IMR-90 (cell line): ENCODE results near the gene ITCH. TPM values are rescaled to one million over a fixed set of nuclear protein-coding genes. Genes with fewer than 3 reads are reported as not detected.
"Not testable (repeated sequence)": the region's sequence is repeated elsewhere in the genome, so short reads cannot be mapped to it uniquely, and the experiment has no call there.

Source experiments
- ATAC-seq: fragments of 200-7000 bp; cut with Tn5 transposase; 2 replicates; pipeline ENCODE4 v1.9.1; 2020; ENCODE audit warnings: low read depth, mild to moderate bottlenecking, moderate library complexity
- BruUV-seq: library from RNA; stranded (reverse); fragments of 400-500 nt; replicated peaks from 2 replicates; lab custom pipeline; 2021; lab: Mats Ljungman, UMichigan
- CTCF ChIA-PET: fragments of 300-600 bp; formaldehyde crosslinking; extraction: SDS; loops from one replicate; lab custom pipeline; 2021; ENCODE audit warnings: antibody characterized with exemption; lab: Yijun Ruan, JAX
- POLR2A ChIA-PET: fragments of 300-600 bp; sonication (Branson Sonifier 250); formaldehyde crosslinking; loops from one replicate; lab custom pipeline; 2022; ENCODE audit warnings: antibody characterized with exemption; ENCODE audit not compliant: unreplicated experiment; lab: Charles Lee
- DNase-seq: peaks from one replicate; pipeline ENCODE4 v3.0.0; 2013
- H2AFZ ChIP-seq: replicated peaks from 2 replicates; pipeline ENCODE3; 2013; ENCODE audit warnings: low read length, mild to moderate bottlenecking; ENCODE audit not compliant: poor library complexity
- H2AK5ac ChIP-seq: 2 replicates; pipeline ENCODE4 v1.6.1; 2013; ENCODE audit warnings: low read depth, low read length, inconsistent platforms
- H2AK9ac ChIP-seq: replicated peaks from 2 replicates; pipeline ENCODE3; 2013; ENCODE audit warnings: mild to moderate bottlenecking, low read depth, low read length, moderate library complexity; ENCODE audit not compliant: poor library complexity
- H2BK120ac ChIP-seq: 2 replicates; pipeline ENCODE4 v1.6.1; 2013; ENCODE audit warnings: low read depth, low read length, inconsistent platforms
- H2BK15ac ChIP-seq: 3 replicates; pipeline ENCODE4 v1.6.1; 2013; ENCODE audit warnings: low read depth, low read length, inconsistent platforms
- H2BK20ac ChIP-seq: 2 replicates; pipeline ENCODE4 v1.6.1; 2013; ENCODE audit warnings: low read depth, mild to moderate bottlenecking, inconsistent platforms, low read length, moderate library complexity
- H2BK5ac ChIP-seq: 2 replicates; pipeline ENCODE4 v1.6.1; 2013; ENCODE audit warnings: mild to moderate bottlenecking, low read depth, low read length, inconsistent platforms; ENCODE audit not compliant: poor library complexity, severe bottlenecking
- H3K14ac ChIP-seq: replicated peaks from 2 replicates; pipeline ENCODE4 v1.6.1; 2013; ENCODE audit warnings: low read depth, low read length, inconsistent platforms
- H3K18ac ChIP-seq: 2 replicates; pipeline ENCODE4 v1.6.1; 2013; ENCODE audit warnings: low read depth, low read length, control low read depth
- H3K23ac ChIP-seq: 2 replicates; pipeline ENCODE4 v1.6.1; 2013; ENCODE audit warnings: low read depth, low read length, inconsistent platforms
- H3K27ac ChIP-seq: 2 replicates; pipeline ENCODE4 v1.5.1; 2013; ENCODE audit warnings: mild to moderate bottlenecking, control low read depth, low read length; ENCODE audit not compliant: insufficient read depth
- H3K27me3 ChIP-seq: 2 replicates; pipeline ENCODE4 v1.6.1; 2013; ENCODE audit warnings: low read length; ENCODE audit not compliant: control insufficient read depth, insufficient read depth
- H3K36me3 ChIP-seq: 2 replicates; pipeline ENCODE4 v1.6.1; 2013; ENCODE audit warnings: low read length, mixed read lengths; ENCODE audit not compliant: control insufficient read depth, insufficient read depth
- H3K4ac ChIP-seq: 2 replicates; pipeline ENCODE4 v1.6.1; 2013; ENCODE audit warnings: low read depth, low read length, inconsistent platforms
- H3K4me1 ChIP-seq: 2 replicates; pipeline ENCODE4 v1.6.1; 2013; ENCODE audit warnings: low read length, mixed read lengths; ENCODE audit not compliant: control insufficient read depth, insufficient read depth
- H3K4me2 ChIP-seq: 2 replicates; pipeline ENCODE4 v1.6.1; 2013; ENCODE audit warnings: low read depth, mild to moderate bottlenecking, control low read depth, low read length, moderate library complexity
- H3K4me3 ChIP-seq: 2 replicates; pipeline ENCODE4 v1.5.1; 2013; ENCODE audit warnings: low read depth, mild to moderate bottlenecking, control low read depth, low read length, moderate library complexity; ENCODE audit not compliant: insufficient read depth
- H3K56ac ChIP-seq: 2 replicates; pipeline ENCODE4 v1.6.1; 2013; ENCODE audit warnings: low read length, inconsistent platforms; ENCODE audit not compliant: insufficient read depth; ENCODE audit errors: extremely low read depth
- H3K79me1 ChIP-seq, 2 experiments: 2 replicates each; pipeline ENCODE4 v1.6.1; 2013; ENCODE audit warnings: low read length in 2 of 2, inconsistent platforms in 1 of 2, low read depth in 1 of 2
- H3K9ac ChIP-seq: 2 replicates; pipeline ENCODE4 v1.6.1; 2013; ENCODE audit warnings: low read depth, low read length, control low read depth
- H3K9me1 ChIP-seq: 2 replicates; pipeline ENCODE4 v1.6.1; 2013; ENCODE audit warnings: low read length, inconsistent platforms; ENCODE audit not compliant: insufficient read depth
- H3K9me3 ChIP-seq: 2 replicates; pipeline ENCODE4 v1.6.1; 2013; ENCODE audit warnings: low read length; ENCODE audit not compliant: control insufficient read depth, insufficient read depth
- H4K20me1 ChIP-seq: 2 replicates; pipeline ENCODE4 v1.6.1; 2013; ENCODE audit warnings: low read length, inconsistent platforms; ENCODE audit not compliant: insufficient read depth
- H4K5ac ChIP-seq: 2 replicates; pipeline ENCODE4 v1.6.1; 2013; ENCODE audit warnings: mild to moderate bottlenecking, low read depth, low read length, control low read depth
- H4K8ac ChIP-seq, 2 experiments: 2 replicates each; pipeline ENCODE4 v1.6.1; 2013; ENCODE audit warnings: low read depth in 2 of 2, low read length in 2 of 2, control low read depth in 1 of 2, inconsistent platforms in 1 of 2
- H4K91ac ChIP-seq: 2 replicates; pipeline ENCODE4 v1.6.1; 2013; ENCODE audit warnings: low read depth, low read length, inconsistent platforms; ENCODE audit not compliant: insufficient read depth
- BHLHE40 ChIP-seq: fragments of 150-350 bp; IDR thresholded peaks from 2 replicates; pipeline ENCODE4 v1.6.1; 2016; ENCODE audit warnings: mild to moderate bottlenecking, low read depth, low read length
- CEBPB ChIP-seq: IDR thresholded peaks from 2 replicates; pipeline ENCODE4 v1.6.1; 2012; ENCODE audit warnings: low read depth, low read length, improper control_type of control experiment
- FOS ChIP-seq: fragments of 150-350 bp; IDR thresholded peaks from 2 replicates; pipeline ENCODE4 v1.6.1; 2016; ENCODE audit warnings: low read depth, low read length
- MXI1 ChIP-seq: IDR thresholded peaks from 2 replicates; pipeline ENCODE4 v1.6.1; 2012; ENCODE audit warnings: low read depth, mild to moderate bottlenecking, low read length, moderate library complexity, borderline replicate concordance
- POLR2A ChIP-seq: IDR thresholded peaks from 2 replicates; pipeline ENCODE4 v1.6.1; 2012; ENCODE audit warnings: mild to moderate bottlenecking, low read depth, low read length
- RCOR1 ChIP-seq: IDR thresholded peaks from 2 replicates; pipeline ENCODE4 v1.6.1; 2012; ENCODE audit warnings: mild to moderate bottlenecking, low read length, improper control_type of control experiment; ENCODE audit not compliant: insufficient replicate concordance
- WGBS, 2 experiments: methylation state at CpG; one replicate each; pipeline versions ENCODE4 v1.1.5 to v1.1.7; 2013; ENCODE audit warnings: missing lambda C conversion rate in 2 of 2; ENCODE audit not compliant: insufficient read length in 1 of 2; ENCODE audit errors: extremely low coverage in 2 of 2; 5-methylcytosine and 5-hydroxymethylcytosine counted together
- dilution Hi-C: fragments of 300-500 bp; cut with HindIII; formaldehyde crosslinking; loops from one replicate; pipeline ENCODE4 v1.14.3; 2018; ENCODE audit warnings: low sequenced_read_pairs; ENCODE audit not compliant: unreplicated experiment
- in situ Hi-C: fragments of 300-500 bp; cut with MboI; formaldehyde crosslinking; loops from 3 replicates; pipeline ENCODE4 v1.14.3; 2019; ENCODE audit warnings: low sequenced_read_pairs, inconsistent platforms, mixed read lengths
- intact Hi-C: fragments of 100-400 bp; cut with micrococcal nuclease; formaldehyde crosslinking; loops from 2 replicates; pipeline ENCODE4 v1.10.0; 2022
- polyA plus RNA-seq, 3 experiments: library from polyadenylated mRNA; depleted of rRNA; stranded (reverse); fragments of >200 nt; gene quantifications; 2 replicates each; pipeline ENCODE4 v1.2.3, GENCODE V29; 2012; ENCODE audit warnings: low replicate concordance in 1 of 3
- total RNA-seq: library from RNA; depleted of rRNA; stranded (reverse); fragments of >200 nt; gene quantifications from 2 replicates; pipeline ENCODE4 v1.2.3, GENCODE V29; 2012

ITCH gene
- total and polyA plus RNA-seq, 2 of the 4 experiments (the other 2 are of a cell fraction) = 12.7 to 94.6 TPM

DNA sequence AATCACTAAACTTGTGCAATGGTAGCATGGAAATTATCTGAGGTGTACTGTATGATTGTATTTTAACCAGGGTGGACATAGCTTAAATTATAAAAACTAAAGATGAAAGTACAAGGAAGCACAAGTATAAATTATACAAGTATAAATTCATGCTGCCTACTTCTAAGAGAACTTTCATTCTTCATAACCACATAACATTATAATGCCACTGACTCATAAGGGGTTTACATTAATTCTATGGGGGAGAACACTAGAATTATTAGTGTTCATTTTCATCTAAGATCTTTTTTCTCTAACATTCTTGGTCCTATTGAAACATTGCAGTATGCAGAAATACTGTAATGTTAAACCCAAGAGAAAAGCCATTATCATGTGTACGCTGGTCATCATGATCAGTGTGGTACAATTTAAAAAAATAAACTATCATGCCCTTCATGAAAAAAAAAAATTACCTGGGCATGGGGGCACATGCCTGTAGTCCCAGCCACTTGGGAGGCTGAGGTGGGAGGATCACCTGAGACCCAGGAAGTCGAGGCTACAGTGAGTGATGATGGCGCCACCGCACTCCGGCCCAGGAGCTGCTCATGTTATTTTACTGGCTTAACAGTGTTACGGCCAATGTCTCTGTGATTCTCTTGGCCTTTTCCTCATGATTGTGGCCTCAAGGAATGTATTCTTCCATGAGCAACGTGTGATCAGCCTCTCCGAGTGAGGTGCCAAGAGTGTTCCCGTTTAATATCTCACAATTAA, 34.0 kb upstream of the ITCH start:
- ATAC-seq = peak; percentile 66
- Histone ChIP-seq H3K18ac (no peak overlapping the region), H4K91ac (0 out of 2 replicates have a peak overlapping the region, but pooled peaks have one; percentile 32), H3K4me1 (peaks cover 3% of the 10 kb centered on the region; the same call in 1 of the 2 replicates), H4K5ac (no peak overlapping the region), H4K8ac (no peak overlapping the region; a peak in 1 of 4 replicates), H2BK120ac (no peak overlapping the region), H2AK5ac (peak overlapping the region; percentile 33; the same call in 1 of the 2 replicates), H3K36me3 (no peaks in the 10 kb centered on the region), H3K27ac (no peak overlapping the region), H2BK15ac (no peak overlapping the region), H2BK5ac (no peak overlapping the region), H3K23ac (peak overlapping the region; percentile 42; the same call in 1 of the 2 replicates), H4K20me1 (no peaks in the 10 kb centered on the region), H3K9me3 (no peaks in the 10 kb centered on the region), H3K9ac (no peak overlapping the region), H3K27me3 (no peaks in the 10 kb centered on the region; the same call in 1 of the 2 replicates), H2AK9ac (peak overlapping the region; percentile 78), H3K9me1 (peaks cover 4% of the 10 kb centered on the region), H2BK20ac (peak overlapping the region; percentile 25; the same call in 1 of the 2 replicates), H3K56ac (no peak overlapping the region), H3K4me2 (no peak overlapping the region), H3K14ac (peak overlapping the region; percentile 76), H2AFZ (peak overlapping the region; percentile 4), H3K4ac (no peak overlapping the region), H3K79me1 (no peaks in the 10 kb centered on the region), H3K4me3 (no peak overlapping the region)
- ChIA-PET CTCF (no interaction called here), POLR2A (no interaction called here)
- WGBS, 2 experiments = 100% methylated on average over 4 of the region's 9 CpGs; no CpG with 5 or more reads in 1 of the 2 experiments
- BruUV-seq = no TSS peak
- TF ChIP-seq CEBPB (no peak), MXI1 (no peak), BHLHE40 (no peak), FOS (0 out of 2 replicates have a peak, but pooled peaks have one; percentile 6), RCOR1 (no peak), POLR2A (no peak)
- dilution Hi-C loops = no loop called here
- intact Hi-C loops = no loop called here
- peak; percentile 66 for DNase-seq
- in situ Hi-C loops = no loop called here

DNA sequence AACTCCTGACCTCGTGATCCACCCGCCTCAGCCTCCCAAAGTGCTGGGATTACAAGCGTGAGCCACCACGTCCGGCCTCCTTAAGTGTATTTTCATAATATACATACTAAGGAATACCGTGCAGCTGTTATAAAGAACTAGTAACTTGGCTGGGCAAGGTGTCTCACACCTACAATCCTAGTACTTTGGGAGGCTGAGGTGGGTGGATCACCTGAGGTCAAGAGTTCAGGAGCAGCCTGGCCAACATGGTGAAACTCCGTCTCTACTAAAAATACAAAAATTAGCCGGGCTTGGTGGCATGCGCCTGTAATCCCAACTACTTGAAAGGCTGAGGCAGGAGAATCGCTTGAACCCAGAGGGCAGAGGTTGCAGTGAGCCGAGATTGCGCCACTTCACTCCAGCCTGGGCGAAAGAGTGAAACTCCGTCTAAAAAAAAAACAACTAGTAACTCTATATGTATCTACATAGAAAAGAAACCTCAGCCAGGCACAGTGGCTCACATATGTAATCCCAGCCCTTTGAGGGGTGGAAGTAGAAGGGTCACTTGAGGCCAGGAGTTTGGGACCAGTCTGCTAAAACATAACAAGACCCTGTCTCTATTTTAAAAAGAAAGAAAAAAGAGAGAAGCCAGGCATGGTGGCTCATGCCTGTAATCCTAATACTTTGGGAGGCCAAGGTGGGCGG, 32.1 kb upstream of the ITCH start:
- H3K9me1 ChIP-seq, H2BK5ac ChIP-seq, ATAC-seq, POLR2A ChIA-PET, H3K4me3 ChIP-seq, H3K4ac ChIP-seq, H2BK120ac ChIP-seq, intact Hi-C loops, H2AK9ac ChIP-seq, H4K91ac ChIP-seq, H2BK15ac ChIP-seq, H3K23ac ChIP-seq, H3K27ac ChIP-seq, H2AK5ac ChIP-seq, H3K9me3 ChIP-seq, H3K79me1 ChIP-seq, H4K8ac ChIP-seq, BruUV-seq, H3K4me1 ChIP-seq, H3K27me3 ChIP-seq, DNase-seq, H3K14ac ChIP-seq, H2AFZ ChIP-seq, H2BK20ac ChIP-seq, H4K5ac ChIP-seq, H3K56ac ChIP-seq, H3K9ac ChIP-seq, CTCF ChIA-PET, H4K20me1 ChIP-seq, H3K4me2 ChIP-seq, H3K36me3 ChIP-seq, H3K18ac ChIP-seq, in situ Hi-C loops, dilution Hi-C loops: not testable (repeated sequence)
- WGBS, 2 experiments = no CpG with 5 or more reads among the region's 15 CpGs
